A549 (cell line): ENCODE results near the gene MAP3K5. TPM values are rescaled to one million over a fixed set of nuclear protein-coding genes. Genes with fewer than 3 reads are reported as not detected.

Experiments used
- ATAC-seq, 2 experiments: fragments of 200-7000 bp in 1 of 2; fragments of >200 bp in 1 of 2; cut with Nextera tagmentation in 1 of 2; cut with Tn5 transposase in 1 of 2; 3 replicates each; pipeline versions ENCODE4 v1.8.0 to v1.9.1; 2018 to 2020; ENCODE audit warnings: mild to moderate bottlenecking in 1 of 2, moderate library complexity in 1 of 2
- CTCF ChIA-PET: fragments of 300-600 bp; sonication (Branson Sonifier 250); formaldehyde crosslinking; extraction: SDS; loops from one replicate; lab custom pipeline; 2021; ENCODE audit warnings: antibody characterized with exemption, inconsistent platforms; lab: Yijun Ruan, JAX
- POLR2A ChIA-PET: fragments of 350-600 bp; formaldehyde crosslinking; extraction: SDS; loops from one replicate; lab custom pipeline; 2021; ENCODE audit warnings: antibody characterized with exemption, inconsistent platforms; lab: Yijun Ruan, JAX
- DNase-seq, 2 experiments: peaks; one replicate each; pipeline versions ENCODE4 v3.0.0 to v3.0.0-alpha.2; 2011 to 2016; ENCODE audit warnings: low read depth in 1 of 2, low spot score in 1 of 2
- FAIRE-seq: peaks from 2 replicates; lab custom pipeline; 2011; peaks lifted over from hg19 to GRCh38; lab: Jason Lieb, UNC
- H3K27ac ChIP-seq, 2 experiments: fragments of >200 bp; sonication (Bioruptor Twin); formaldehyde crosslinking; 3 replicates each; pipeline ENCODE4 v1.5.1; 2016 to 2017
- H3K4me1 ChIP-seq: fragments of >200 bp; sonication (Bioruptor Twin); formaldehyde crosslinking; 3 replicates; pipeline ENCODE4 v1.6.1; 2016
- H3K4me2 ChIP-seq: fragments of >200 bp; sonication (Bioruptor Twin); formaldehyde crosslinking; 3 replicates; pipeline ENCODE4 v1.6.1; 2016
- H3K4me3 ChIP-seq: fragments of >200 bp; sonication (Bioruptor Twin); formaldehyde crosslinking; 3 replicates; pipeline ENCODE4 v1.5.1; 2016
- H3K9me3 ChIP-seq: fragments of >200 bp; sonication (Bioruptor Twin); formaldehyde crosslinking; 3 replicates; pipeline ENCODE4 v1.6.1; 2016
- BHLHE40 ChIP-seq: IDR thresholded peaks from 2 replicates; pipeline ENCODE4 v1.6.1; 2012; ENCODE audit warnings: low read depth, low read length, inconsistent platforms
- CEBPB ChIP-seq, 2 experiments: fragments of >200 bp in 1 of 2; sonication (Bioruptor Twin) in 1 of 2; formaldehyde crosslinking in 1 of 2; IDR thresholded peaks; 2 replicates each; pipeline ENCODE4 v1.6.1; 2012 to 2016
- FOSB ChIP-seq: fragments of 250-450 bp; sonication (Bioruptor Pico); IDR thresholded peaks from 2 replicates; pipeline ENCODE4 v1.5.0; 2020; ENCODE audit warnings: mild to moderate bottlenecking, moderate library complexity
- FOSL2 ChIP-seq, 2 experiments: fragments of 450-650 bp in 1 of 2; fragments of >200 bp in 1 of 2; sonication (Bioruptor Twin) in 1 of 2; formaldehyde crosslinking; IDR thresholded peaks; 2 replicates each; pipeline versions ENCODE4 v1.5.0 to v1.6.1; 2016 to 2020; ENCODE audit warnings: mild to moderate bottlenecking in 1 of 2, moderate library complexity in 1 of 2
- JUNB ChIP-seq: fragments of >200 bp; sonication (Bioruptor Twin); formaldehyde crosslinking; IDR thresholded peaks from 2 replicates; pipeline ENCODE4 v1.6.1; 2016
- MAZ ChIP-seq: fragments of 150-350 bp; IDR thresholded peaks from 2 replicates; pipeline ENCODE4 v1.6.1; 2014; ENCODE audit warnings: antibody characterized with exemption, low read depth, low read length, borderline replicate concordance
- MYC ChIP-seq: IDR thresholded peaks from 2 replicates; pipeline ENCODE4 v1.6.1; 2012; ENCODE audit warnings: mild to moderate bottlenecking, inconsistent platforms, low read length, improper control_type of control experiment, borderline replicate concordance
- RAD21 ChIP-seq, 2 experiments: fragments of >200 bp in 1 of 2; sonication (Bioruptor Twin) in 1 of 2; formaldehyde crosslinking in 1 of 2; IDR thresholded peaks in 1 of 2; conservative IDR thresholded peaks in 1 of 2; 2 replicates in 1 of 2; 3 replicates in 1 of 2; pipeline ENCODE4 v1.6.1; 2012 to 2018; ENCODE audit warnings: inconsistent platforms in 1 of 2
- RARB ChIP-seq: fragments of 250-450 bp; sonication (Bioruptor Pico); IDR thresholded peaks from 2 replicates; pipeline ENCODE4 v1.8.0; 2021; ENCODE audit warnings: mild to moderate bottlenecking, moderate library complexity
- whole genome bisulfite sequencing: methylation state at CpG from one replicate; pipeline ENCODE4 v1.1.6; 2017; ENCODE audit errors: missing lambda C conversion rate; 5-methylcytosine and 5-hydroxymethylcytosine counted together
- polyA plus RNA-seq, 4 experiments: library from polyadenylated mRNA; depleted of rRNA in 3 of 4; stranded (reverse); fragments of >200 nt; fragmentation: RNase III in 1 of 4; extraction: RNeasy Plus Mini Kit Qiagen cat#74134 plus additional on column Dnase treatment in 1 of 4; gene quantifications; 2 replicates in 3 of 4; 3 replicates in 1 of 4; pipeline ENCODE4 v1.2.3, GENCODE V29; 2011 to 2017
- TF ChIP-seq, protein P1 (sequence below): fragments of 450-650 bp; IDR thresholded peaks from 2 replicates; pipeline ENCODE4 v1.6.1; 2014; ENCODE audit warnings: antibody characterized with exemption
- TF ChIP-seq, protein P2 (sequence below): fragments of >200 bp; sonication (Bioruptor Twin); formaldehyde crosslinking; IDR thresholded peaks from 2 replicates; pipeline ENCODE4 v1.6.1; 2016
- TF ChIP-seq, protein P3 (sequence below): fragments of >200 bp; sonication (Bioruptor Twin); formaldehyde crosslinking; IDR thresholded peaks from 3 replicates; pipeline ENCODE4 v1.6.1; 2016

MAP3K5 gene
- polyA plus RNA-seq, 2 of the 4 experiments (the other 2 are of a cell fraction) = 2.1 to 4.1 TPM

GRCh38 chr6:136775081-136775480 lies 17.2 kb downstream of the MAP3K5 start:
- Histone ChIP-seq H3K4me1 (peaks cover 18% of the 10 kb centered on the region), H3K4me2 (peak overlapping the region; percentile 66), H3K4me3 (no peak overlapping the region), H3K9me3 (no peaks in the 10 kb centered on the region), H3K27ac (peak overlapping the region; percentile 35 to 53; a peak in 2 of 6 replicates)
- POLR2A ChIA-PET = interaction anchor here (1.2 kb wide), 1 partner anchor 17 kb away, joined by 6 read pairs; the partner anchor contains the start of gene MAP3K5
- FAIRE-seq = no peak
- TF ChIP-seq RAD21 (conservative IDR thresholded peaks at IDR 0.05 in 1 of 2, IDR thresholded peaks at IDR 0.05 in 1 of 2) (no peak), MYC (no peak), RARB (CRISPR knock-in tag) (no peak)
- TF ChIP-seq, protein P1, sequence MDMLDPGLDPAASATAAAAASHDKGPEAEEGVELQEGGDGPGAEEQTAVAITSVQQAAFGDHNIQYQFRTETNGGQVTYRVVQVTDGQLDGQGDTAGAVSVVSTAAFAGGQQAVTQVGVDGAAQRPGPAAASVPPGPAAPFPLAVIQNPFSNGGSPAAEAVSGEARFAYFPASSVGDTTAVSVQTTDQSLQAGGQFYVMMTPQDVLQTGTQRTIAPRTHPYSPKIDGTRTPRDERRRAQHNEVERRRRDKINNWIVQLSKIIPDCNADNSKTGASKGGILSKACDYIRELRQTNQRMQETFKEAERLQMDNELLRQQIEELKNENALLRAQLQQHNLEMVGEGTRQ = no peak
- no peak for ATAC-seq
- WGBS = 86% methylated on average over 3 of the region's 3 CpGs
- CTCF ChIA-PET = interaction anchor here (0.9 to 5.4 kb wide), 3 partner anchors 12 to 131 kb away, joined by 3 to 18 read pairs (median 6); partner anchors contain the start of gene MAP3K5
- no peak for DNase-seq

DNA sequence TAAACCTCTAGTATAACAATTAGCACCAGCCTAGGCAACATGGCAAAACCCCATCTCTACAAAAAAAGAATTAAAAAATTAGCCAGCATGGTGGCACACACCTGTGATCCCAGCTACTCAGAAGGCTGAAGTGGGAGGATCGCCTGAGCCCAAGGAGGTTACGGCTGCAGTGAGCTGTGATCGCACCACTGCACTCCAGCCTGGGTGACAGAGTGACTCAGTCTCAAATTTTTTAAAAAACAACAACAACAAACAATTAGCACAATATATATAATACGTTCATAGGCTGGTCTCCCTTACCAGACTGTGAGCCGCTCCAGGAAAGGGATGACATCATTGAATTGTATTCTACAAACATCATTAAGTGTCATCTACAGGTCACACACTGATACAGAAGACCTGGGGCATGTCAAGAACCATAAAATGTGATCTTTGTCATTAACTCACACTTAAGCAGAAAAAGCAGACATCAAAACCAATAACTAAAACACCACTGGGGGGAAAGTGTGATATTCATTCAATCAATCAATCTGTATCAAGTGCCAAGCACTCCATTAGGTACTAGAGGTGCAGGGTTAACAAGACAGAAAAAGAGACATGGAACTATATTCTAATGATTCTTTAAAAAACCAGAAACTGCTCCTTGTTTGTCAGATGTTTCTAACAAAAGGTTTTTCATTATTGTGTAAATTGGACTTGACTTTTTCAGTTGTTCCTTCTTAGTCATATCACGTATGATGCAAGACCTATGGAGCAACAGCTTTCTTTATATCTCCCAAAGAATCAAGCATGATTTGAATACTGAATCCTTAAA lies 17.8 kb downstream of the MAP3K5 start:
- Histone ChIP-seq H3K4me2 (peak overlapping the region; percentile 66), H3K9me3 (no peaks in the 10 kb centered on the region), H3K27ac (peak overlapping the region; percentile 55 to 69; a peak in 4 of 6 replicates), H3K4me3 (no peak overlapping the region), H3K4me1 (peaks cover 18% of the 10 kb centered on the region)
- ChIA-PET CTCF (interaction anchor here (0.9 to 5.4 kb wide), 3 partner anchors 12 to 130 kb away, joined by 3 to 18 read pairs (median 6); partner anchors contain the start of gene MAP3K5), POLR2A (interaction anchor here (1.2 kb wide), 1 partner anchor 18 kb away, joined by 6 read pairs; the partner anchor contains the start of gene MAP3K5)
- 66% methylated on average over 6 of the region's 6 CpGs for WGBS
- ATAC-seq = no peak
- TF ChIP-seq MAZ = no peak
- TF ChIP-seq FOSL2 (IDR thresholded peaks at IDR 0.05) = no peak
- TF ChIP-seq FOSL2 (CRISPR knock-in tag; IDR thresholded peaks at IDR 0.05) = peak; percentile 51
- TF ChIP-seq, protein P2, sequence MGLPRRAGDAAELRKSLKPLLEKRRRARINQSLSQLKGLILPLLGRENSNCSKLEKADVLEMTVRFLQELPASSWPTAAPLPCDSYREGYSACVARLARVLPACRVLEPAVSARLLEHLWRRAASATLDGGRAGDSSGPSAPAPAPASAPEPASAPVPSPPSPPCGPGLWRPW = peak; percentile 72; the same call in 1 of the 2 replicates
- peak; percentile 87 to 93 for TF ChIP-seq CEBPB (IDR thresholded peaks at IDR 0.05)
- no peak for TF ChIP-seq BHLHE40
- peak in 1 of 2 experiments; percentile 34 for DNase-seq
- FAIRE-seq = no peak

DNA sequence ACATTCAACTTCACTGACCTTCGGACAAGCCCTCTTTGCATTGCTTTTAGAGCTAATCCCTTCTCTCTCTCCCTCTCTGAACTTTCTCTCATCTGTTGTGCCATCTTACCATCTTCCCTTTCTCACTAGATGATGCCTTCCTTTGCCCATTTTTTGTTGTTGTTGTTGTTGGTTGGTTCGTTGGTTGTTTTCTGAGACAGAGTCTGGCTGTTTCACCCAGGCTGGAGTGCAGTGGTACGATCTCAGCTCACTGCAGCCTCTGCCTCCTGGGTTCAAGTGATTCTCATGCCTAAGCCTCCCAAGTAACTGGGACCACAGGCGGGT lies 18.8 kb downstream of the MAP3K5 start:
- Histone ChIP-seq H3K4me1 (peaks cover 18% of the 10 kb centered on the region), H3K4me3 (no peak overlapping the region), H3K4me2 (no peak overlapping the region), H3K9me3 (no peaks in the 10 kb centered on the region), H3K27ac (0 out of 6 replicates have a peak overlapping the region, but pooled peaks of 1 of the 2 experiments have one; percentile 12)
- no peak for DNase-seq
- no peak for FAIRE-seq
- ChIA-PET POLR2A (no interaction called here), CTCF (interaction anchor here (2.1 to 5.4 kb wide), 2 partner anchors 19 to 129 kb away, joined by 6 to 18 read pairs; partner anchors contain the start of gene MAP3K5)
- 85% methylated on average over 4 of the region's 4 CpGs for WGBS
- TF ChIP-seq, protein P3, sequence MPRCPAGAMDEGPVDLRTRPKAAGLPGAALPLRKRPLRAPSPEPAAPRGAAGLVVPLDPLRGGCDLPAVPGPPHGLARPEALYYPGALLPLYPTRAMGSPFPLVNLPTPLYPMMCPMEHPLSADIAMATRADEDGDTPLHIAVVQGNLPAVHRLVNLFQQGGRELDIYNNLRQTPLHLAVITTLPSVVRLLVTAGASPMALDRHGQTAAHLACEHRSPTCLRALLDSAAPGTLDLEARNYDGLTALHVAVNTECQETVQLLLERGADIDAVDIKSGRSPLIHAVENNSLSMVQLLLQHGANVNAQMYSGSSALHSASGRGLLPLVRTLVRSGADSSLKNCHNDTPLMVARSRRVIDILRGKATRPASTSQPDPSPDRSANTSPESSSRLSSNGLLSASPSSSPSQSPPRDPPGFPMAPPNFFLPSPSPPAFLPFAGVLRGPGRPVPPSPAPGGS = no peak
- TF ChIP-seq JUNB = no peak
- TF ChIP-seq, all 56 proteins: peak for 0
- no peak for ATAC-seq

- DNase-seq (no peak), FAIRE-seq (no peak), ATAC-seq (no peak)
- Histone ChIP-seq H3K4me1 (peaks cover 18% of the 10 kb centered on the region), H3K27ac (no peak overlapping the region), H3K9me3 (no peaks in the 10 kb centered on the region), H3K4me3 (no peak overlapping the region), H3K4me2 (no peak overlapping the region)
- 89% methylated on average over 6 of the region's 6 CpGs for WGBS
- TF ChIP-seq JUNB = no peak
- TF ChIP-seq RAD21 (conservative IDR thresholded peaks at IDR 0.05 in 1 of 2, IDR thresholded peaks at IDR 0.05 in 1 of 2) = no peak
- no peak for TF ChIP-seq FOSB (CRISPR knock-in tag)
- TF ChIP-seq, all 56 proteins: peak for 0
- POLR2A ChIA-PET = no interaction called here
- CTCF ChIA-PET = interaction anchor here (5.4 kb wide), 1 partner anchor 20 kb away, joined by 18 read pairs; the partner anchor contains the start of gene MAP3K5
Measured at GRCh38 chr6:136772685-136773472, 19.4 kb downstream of the MAP3K5 start.
